H1 (cell line): ENCODE data around the gene LRRC45. TPM values are rescaled to one million over a fixed set of nuclear protein-coding genes. Genes with fewer than 3 reads are reported as not detected.

Experiments
- CHD2 ChIP-seq: IDR thresholded peaks from 2 replicates; pipeline ENCODE4 v1.6.1; 2012; ENCODE audit warnings: low read length, improper control_type of control experiment
- KDM1A ChIP-seq: fragments of 200-600, 300-600 bp; sonication (generic); IDR thresholded peaks from 2 replicates; pipeline ENCODE4 v1.7.1; 2016; ENCODE audit warnings: mild to moderate bottlenecking, low read length, borderline replicate concordance
- NANOG ChIP-seq: IDR thresholded peaks from 2 replicates; pipeline ENCODE4 v1.6.1; 2011; ENCODE audit warnings: low read length, low read depth, mild to moderate bottlenecking, inconsistent platforms; ENCODE audit not compliant: insufficient read depth, poor library complexity, severe bottlenecking
- PHF8 ChIP-seq: fragments of 200-600 bp; sonication (generic); conservative IDR thresholded peaks from 2 replicates; pipeline ENCODE4 v1.7.1; 2012; ENCODE audit warnings: low read depth, mild to moderate bottlenecking, inconsistent platforms, low read length, moderate library complexity
- SAP30 ChIP-seq: fragments of 300-600 bp; sonication (generic); IDR thresholded peaks from 2 replicates; pipeline ENCODE4 v1.7.1; 2012; ENCODE audit warnings: low read length, moderate library complexity, mild to moderate bottlenecking, inconsistent platforms; ENCODE audit not compliant: insufficient read depth, insufficient replicate concordance
- SIX5 ChIP-seq: IDR thresholded peaks from 2 replicates; pipeline ENCODE4 v1.6.1; 2011; ENCODE audit warnings: mild to moderate bottlenecking, low read depth, low read length
- SRF ChIP-seq: IDR thresholded peaks from 2 replicates; pipeline ENCODE4 v1.6.1; 2011; ENCODE audit warnings: mild to moderate bottlenecking, low read depth, low read length, moderate library complexity
- polyA plus RNA-seq, 7 experiments: library from polyadenylated mRNA; depleted of rRNA in 3 of 7; stranded (reverse) in 5 of 7; unstranded in 2 of 7; fragments of >200 nt in 5 of 7; fragments of 200-250 nt in 2 of 7; gene quantifications; 1 replicate in 5 of 7; 2 replicates in 1 of 7; 4 replicates in 1 of 7; pipeline versions ENCODE4 v1.2.1 to v1.2.3, GENCODE V29; 2011 to 2013; ENCODE audit warnings: missing spikeins in 2 of 7, mixed read lengths in 2 of 7
- total RNA-seq: library from RNA; stranded (reverse); fragmentation: NEBNext Ultra II Directional; extraction: Animal tissue kit (Norgen Biotek cat#: 25700); gene quantifications from 2 replicates; pipeline ENCODE4 v1.2.1, GENCODE V29; 2021
- TF ChIP-seq, protein P1 (sequence below): fragments of 300-600 bp; sonication (generic); IDR thresholded peaks from 2 replicates; pipeline ENCODE4 v1.7.1; 2012; ENCODE audit warnings: low read length, moderate library complexity, mild to moderate bottlenecking, inconsistent platforms; ENCODE audit not compliant: insufficient replicate concordance
- TF ChIP-seq, protein P2 (sequence below), 3 experiments: IDR thresholded peaks; 1 replicate in 2 of 3; 2 replicates in 1 of 3; pipeline versions ENCODE4 v1.5.1 to v1.6.1; 2011; ENCODE audit warnings: low read length in 3 of 3, mild to moderate bottlenecking in 3 of 3, inconsistent platforms in 2 of 3, low read depth in 1 of 3, moderate library complexity in 1 of 3; ENCODE audit not compliant: insufficient read depth in 1 of 3; ENCODE audit errors: control extremely low read depth in 1 of 3

Gene LRRC45
- total and polyA plus RNA-seq, 2 of the 8 experiments (the other 6 are each of a cell fraction or from before 2014, with no cell fraction given) = 11.5 to 29.0 TPM

DNA sequence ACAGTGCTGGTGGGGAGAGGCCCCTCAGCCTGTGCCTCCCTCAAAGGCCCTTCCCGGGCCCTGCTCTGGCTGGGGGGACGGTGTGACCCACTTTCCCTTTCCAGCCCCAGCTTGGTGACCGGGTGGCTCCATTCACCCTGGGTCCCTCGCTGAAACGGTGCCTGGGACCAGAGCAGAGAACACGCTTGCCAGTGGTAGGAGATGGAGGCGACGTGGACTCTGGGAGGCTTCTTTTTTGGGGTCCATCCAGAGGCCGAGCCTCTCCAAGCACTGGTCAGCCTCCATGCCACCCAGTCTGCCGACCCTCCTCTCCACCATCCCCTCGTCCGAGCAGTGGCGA lies 8.2 kb upstream of the LRRC45 start (continued):
- TF ChIP-seq, protein P1, sequence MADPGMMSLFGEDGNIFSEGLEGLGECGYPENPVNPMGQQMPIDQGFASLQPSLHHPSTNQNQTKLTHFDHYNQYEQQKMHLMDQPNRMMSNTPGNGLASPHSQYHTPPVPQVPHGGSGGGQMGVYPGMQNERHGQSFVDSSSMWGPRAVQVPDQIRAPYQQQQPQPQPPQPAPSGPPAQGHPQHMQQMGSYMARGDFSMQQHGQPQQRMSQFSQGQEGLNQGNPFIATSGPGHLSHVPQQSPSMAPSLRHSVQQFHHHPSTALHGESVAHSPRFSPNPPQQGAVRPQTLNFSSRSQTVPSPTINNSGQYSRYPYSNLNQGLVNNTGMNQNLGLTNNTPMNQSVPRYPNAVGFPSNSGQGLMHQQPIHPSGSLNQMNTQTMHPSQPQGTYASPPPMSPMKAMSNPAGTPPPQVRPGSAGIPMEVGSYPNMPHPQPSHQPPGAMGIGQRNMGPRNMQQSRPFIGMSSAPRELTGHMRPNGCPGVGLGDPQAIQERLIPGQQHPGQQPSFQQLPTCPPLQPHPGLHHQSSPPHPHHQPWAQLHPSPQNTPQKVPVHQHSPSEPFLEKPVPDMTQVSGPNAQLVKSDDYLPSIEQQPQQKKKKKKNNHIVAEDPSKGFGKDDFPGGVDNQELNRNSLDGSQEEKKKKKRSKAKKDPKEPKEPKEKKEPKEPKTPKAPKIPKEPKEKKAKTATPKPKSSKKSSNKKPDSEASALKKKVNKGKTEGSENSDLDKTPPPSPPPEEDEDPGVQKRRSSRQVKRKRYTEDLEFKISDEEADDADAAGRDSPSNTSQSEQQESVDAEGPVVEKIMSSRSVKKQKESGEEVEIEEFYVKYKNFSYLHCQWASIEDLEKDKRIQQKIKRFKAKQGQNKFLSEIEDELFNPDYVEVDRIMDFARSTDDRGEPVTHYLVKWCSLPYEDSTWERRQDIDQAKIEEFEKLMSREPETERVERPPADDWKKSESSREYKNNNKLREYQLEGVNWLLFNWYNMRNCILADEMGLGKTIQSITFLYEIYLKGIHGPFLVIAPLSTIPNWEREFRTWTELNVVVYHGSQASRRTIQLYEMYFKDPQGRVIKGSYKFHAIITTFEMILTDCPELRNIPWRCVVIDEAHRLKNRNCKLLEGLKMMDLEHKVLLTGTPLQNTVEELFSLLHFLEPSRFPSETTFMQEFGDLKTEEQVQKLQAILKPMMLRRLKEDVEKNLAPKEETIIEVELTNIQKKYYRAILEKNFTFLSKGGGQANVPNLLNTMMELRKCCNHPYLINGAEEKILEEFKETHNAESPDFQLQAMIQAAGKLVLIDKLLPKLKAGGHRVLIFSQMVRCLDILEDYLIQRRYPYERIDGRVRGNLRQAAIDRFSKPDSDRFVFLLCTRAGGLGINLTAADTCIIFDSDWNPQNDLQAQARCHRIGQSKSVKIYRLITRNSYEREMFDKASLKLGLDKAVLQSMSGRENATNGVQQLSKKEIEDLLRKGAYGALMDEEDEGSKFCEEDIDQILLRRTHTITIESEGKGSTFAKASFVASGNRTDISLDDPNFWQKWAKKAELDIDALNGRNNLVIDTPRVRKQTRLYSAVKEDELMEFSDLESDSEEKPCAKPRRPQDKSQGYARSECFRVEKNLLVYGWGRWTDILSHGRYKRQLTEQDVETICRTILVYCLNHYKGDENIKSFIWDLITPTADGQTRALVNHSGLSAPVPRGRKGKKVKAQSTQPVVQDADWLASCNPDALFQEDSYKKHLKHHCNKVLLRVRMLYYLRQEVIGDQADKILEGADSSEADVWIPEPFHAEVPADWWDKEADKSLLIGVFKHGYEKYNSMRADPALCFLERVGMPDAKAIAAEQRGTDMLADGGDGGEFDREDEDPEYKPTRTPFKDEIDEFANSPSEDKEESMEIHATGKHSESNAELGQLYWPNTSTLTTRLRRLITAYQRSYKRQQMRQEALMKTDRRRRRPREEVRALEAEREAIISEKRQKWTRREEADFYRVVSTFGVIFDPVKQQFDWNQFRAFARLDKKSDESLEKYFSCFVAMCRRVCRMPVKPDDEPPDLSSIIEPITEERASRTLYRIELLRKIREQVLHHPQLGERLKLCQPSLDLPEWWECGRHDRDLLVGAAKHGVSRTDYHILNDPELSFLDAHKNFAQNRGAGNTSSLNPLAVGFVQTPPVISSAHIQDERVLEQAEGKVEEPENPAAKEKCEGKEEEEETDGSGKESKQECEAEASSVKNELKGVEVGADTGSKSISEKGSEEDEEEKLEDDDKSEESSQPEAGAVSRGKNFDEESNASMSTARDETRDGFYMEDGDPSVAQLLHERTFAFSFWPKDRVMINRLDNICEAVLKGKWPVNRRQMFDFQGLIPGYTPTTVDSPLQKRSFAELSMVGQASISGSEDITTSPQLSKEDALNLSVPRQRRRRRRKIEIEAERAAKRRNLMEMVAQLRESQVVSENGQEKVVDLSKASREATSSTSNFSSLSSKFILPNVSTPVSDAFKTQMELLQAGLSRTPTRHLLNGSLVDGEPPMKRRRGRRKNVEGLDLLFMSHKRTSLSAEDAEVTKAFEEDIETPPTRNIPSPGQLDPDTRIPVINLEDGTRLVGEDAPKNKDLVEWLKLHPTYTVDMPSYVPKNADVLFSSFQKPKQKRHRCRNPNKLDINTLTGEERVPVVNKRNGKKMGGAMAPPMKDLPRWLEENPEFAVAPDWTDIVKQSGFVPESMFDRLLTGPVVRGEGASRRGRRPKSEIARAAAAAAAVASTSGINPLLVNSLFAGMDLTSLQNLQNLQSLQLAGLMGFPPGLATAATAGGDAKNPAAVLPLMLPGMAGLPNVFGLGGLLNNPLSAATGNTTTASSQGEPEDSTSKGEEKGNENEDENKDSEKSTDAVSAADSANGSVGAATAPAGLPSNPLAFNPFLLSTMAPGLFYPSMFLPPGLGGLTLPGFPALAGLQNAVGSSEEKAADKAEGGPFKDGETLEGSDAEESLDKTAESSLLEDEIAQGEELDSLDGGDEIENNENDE = no peak
- TF ChIP-seq SRF = no peak
- no peak for TF ChIP-seq KDM1A
- TF ChIP-seq PHF8 = no peak
- TF ChIP-seq, protein P2, sequence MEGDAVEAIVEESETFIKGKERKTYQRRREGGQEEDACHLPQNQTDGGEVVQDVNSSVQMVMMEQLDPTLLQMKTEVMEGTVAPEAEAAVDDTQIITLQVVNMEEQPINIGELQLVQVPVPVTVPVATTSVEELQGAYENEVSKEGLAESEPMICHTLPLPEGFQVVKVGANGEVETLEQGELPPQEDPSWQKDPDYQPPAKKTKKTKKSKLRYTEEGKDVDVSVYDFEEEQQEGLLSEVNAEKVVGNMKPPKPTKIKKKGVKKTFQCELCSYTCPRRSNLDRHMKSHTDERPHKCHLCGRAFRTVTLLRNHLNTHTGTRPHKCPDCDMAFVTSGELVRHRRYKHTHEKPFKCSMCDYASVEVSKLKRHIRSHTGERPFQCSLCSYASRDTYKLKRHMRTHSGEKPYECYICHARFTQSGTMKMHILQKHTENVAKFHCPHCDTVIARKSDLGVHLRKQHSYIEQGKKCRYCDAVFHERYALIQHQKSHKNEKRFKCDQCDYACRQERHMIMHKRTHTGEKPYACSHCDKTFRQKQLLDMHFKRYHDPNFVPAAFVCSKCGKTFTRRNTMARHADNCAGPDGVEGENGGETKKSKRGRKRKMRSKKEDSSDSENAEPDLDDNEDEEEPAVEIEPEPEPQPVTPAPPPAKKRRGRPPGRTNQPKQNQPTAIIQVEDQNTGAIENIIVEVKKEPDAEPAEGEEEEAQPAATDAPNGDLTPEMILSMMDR (IDR thresholded peaks at IDR 0.05; ENCODE audit: control extremely low read depth in 1 of 3, insufficient read depth in 1 of 3, low read depth in 1 of 3, low read length in 3 of 3) = no peak
- TF ChIP-seq CHD2 = no peak
- TF ChIP-seq SIX5 = no peak
- TF ChIP-seq SAP30 = no peak
- no peak for TF ChIP-seq NANOG
